H9 (cell line): Measurements from ENCODE around the gene ZSWIM6. TPM values are rescaled to one million over a fixed set of nuclear protein-coding genes. Genes with fewer than 3 reads are reported as not detected.

Experiments used
- DNase-seq: peaks from one replicate; pipeline ENCODE4 v3.0.0-alpha.2; 2017
- H2AFZ ChIP-seq: one replicate; pipeline ENCODE4 v1.6.1; 2013; ENCODE audit warnings: mild to moderate bottlenecking, low read length, control low read depth, moderate library complexity
- H2AK5ac ChIP-seq: 2 replicates; pipeline ENCODE4 v1.6.1; 2013; ENCODE audit warnings: low read length, control low read depth, mixed read lengths; ENCODE audit not compliant: insufficient read length
- H2BK120ac ChIP-seq: one replicate; pipeline ENCODE4 v1.6.1; 2013; ENCODE audit warnings: low read depth, mild to moderate bottlenecking, low read length, control low read depth, inconsistent platforms; ENCODE audit not compliant: poor library complexity, severe bottlenecking
- H2BK12ac ChIP-seq: 2 replicates; pipeline ENCODE4 v1.6.1; 2013; ENCODE audit warnings: low read length, control low read depth, mixed read lengths, low read depth; ENCODE audit not compliant: insufficient read length
- H2BK15ac ChIP-seq: 2 replicates; pipeline ENCODE4 v1.6.1; 2013; ENCODE audit warnings: low read depth, low read length, control low read depth
- H2BK20ac ChIP-seq: one replicate; pipeline ENCODE4 v1.6.1; 2013; ENCODE audit warnings: low read depth, mild to moderate bottlenecking, low read length, control low read depth, inconsistent platforms; ENCODE audit not compliant: poor library complexity, severe bottlenecking
- H2BK5ac ChIP-seq: 2 replicates; pipeline ENCODE4 v1.6.1; 2013; ENCODE audit warnings: low read length, control low read depth, mixed read lengths; ENCODE audit not compliant: insufficient read length
- H3K14ac ChIP-seq: 2 replicates; pipeline ENCODE4 v1.6.1; 2013; ENCODE audit warnings: low read length, control low read depth; ENCODE audit not compliant: insufficient read depth
- H3K18ac ChIP-seq: 2 replicates; pipeline ENCODE4 v1.6.1; 2013; ENCODE audit warnings: low read depth, mild to moderate bottlenecking, mixed read lengths, low read length, control low read depth; ENCODE audit not compliant: insufficient read length
- H3K23ac ChIP-seq: 2 replicates; pipeline ENCODE4 v1.6.1; 2013; ENCODE audit warnings: low read length, control low read depth, mixed read lengths, low read depth; ENCODE audit not compliant: insufficient read length
- H3K23me2 ChIP-seq: 2 replicates; pipeline ENCODE4 v1.6.1; 2013; ENCODE audit warnings: low read depth, mild to moderate bottlenecking, mixed read lengths, low read length, control low read depth; ENCODE audit not compliant: insufficient read length, poor library complexity, severe bottlenecking
- H3K27ac ChIP-seq: 2 replicates; pipeline ENCODE4 v1.5.1; 2013; ENCODE audit warnings: low read length, control low read depth, mixed read lengths, low read depth; ENCODE audit not compliant: insufficient read length
- H3K27me3 ChIP-seq: 2 replicates; pipeline ENCODE4 v1.6.1; 2013; ENCODE audit warnings: low read length, control low read depth, inconsistent platforms; ENCODE audit not compliant: insufficient read depth
- H3K4ac ChIP-seq: 2 replicates; pipeline ENCODE4 v1.6.1; 2013; ENCODE audit warnings: low read depth, mild to moderate bottlenecking, control low read depth, inconsistent platforms, low read length, moderate library complexity
- H3K4me1 ChIP-seq: 2 replicates; pipeline ENCODE4 v1.6.1; 2013; ENCODE audit warnings: low read length, control low read depth, inconsistent platforms; ENCODE audit not compliant: insufficient read depth
- H3K4me2 ChIP-seq: 2 replicates; pipeline ENCODE4 v1.6.1; 2013; ENCODE audit warnings: low read length, control low read depth, mixed read lengths; ENCODE audit not compliant: insufficient read length, insufficient read depth
- H3K56ac ChIP-seq: 2 replicates; pipeline ENCODE4 v1.6.1; 2013; ENCODE audit warnings: low read depth, mild to moderate bottlenecking, mixed read lengths, low read length, control low read depth; ENCODE audit not compliant: insufficient read length
- H3K79me1 ChIP-seq: 2 replicates; pipeline ENCODE4 v1.6.1; 2013; ENCODE audit warnings: low read depth, mild to moderate bottlenecking, moderate library complexity, low read length, control low read depth, inconsistent platforms; ENCODE audit not compliant: insufficient read depth, poor library complexity, severe bottlenecking
- H3K79me2 ChIP-seq: 2 replicates; pipeline ENCODE4 v1.6.1; 2013; ENCODE audit warnings: low read length, control low read depth, inconsistent platforms; ENCODE audit not compliant: insufficient read depth
- H3K9ac ChIP-seq: 2 replicates; pipeline ENCODE4 v1.6.1; 2013; ENCODE audit warnings: low read length, control low read depth, mixed read lengths; ENCODE audit not compliant: insufficient read length; ENCODE audit errors: extremely low read depth
- H3K9me3 ChIP-seq: one replicate; pipeline ENCODE4 v1.6.1; 2013; ENCODE audit warnings: low read depth, low read length, inconsistent platforms; ENCODE audit not compliant: control insufficient read depth
- H3T11ph ChIP-seq: one replicate; pipeline ENCODE4 v1.6.1; 2013; ENCODE audit warnings: mild to moderate bottlenecking, low read length, control low read depth, inconsistent platforms
- H4K20me1 ChIP-seq: one replicate; pipeline ENCODE4 v1.6.1; 2013; ENCODE audit not compliant: control insufficient read depth, insufficient read length, insufficient read depth
- H4K5ac ChIP-seq: 2 replicates; pipeline ENCODE4 v1.6.1; 2013; ENCODE audit warnings: low read depth, mild to moderate bottlenecking, mixed read lengths, low read length, control low read depth; ENCODE audit not compliant: insufficient read length
- H4K8ac ChIP-seq: replicated peaks from 2 replicates; pipeline ENCODE4 v1.6.1; 2013; ENCODE audit warnings: low read length, control low read depth, mixed read lengths, low read depth; ENCODE audit not compliant: insufficient read length
- H4K91ac ChIP-seq: 2 replicates; pipeline ENCODE4 v1.6.1; 2013; ENCODE audit warnings: low read depth, mild to moderate bottlenecking, moderate library complexity, mixed read lengths, low read length, control low read depth; ENCODE audit not compliant: insufficient read length
- H3K27ac Mint-ChIP-seq, 3 experiments: 2 replicates in 2 of 3; 3 replicates in 1 of 3; pipeline ENCODE4 v1.8.0; 2020 to 2021; ENCODE audit warnings: mixed read lengths in 3 of 3, mild to moderate bottlenecking in 1 of 3, moderate library complexity in 1 of 3
- H3K27me3 Mint-ChIP-seq: 2 replicates; pipeline ENCODE4 v1.8.0; 2021; ENCODE audit warnings: low read depth, mild to moderate bottlenecking, moderate library complexity, mixed read lengths
- H3K36me3 Mint-ChIP-seq, 3 experiments: 2 replicates in 2 of 3; 3 replicates in 1 of 3; pipeline ENCODE4 v1.8.0; 2020 to 2021; ENCODE audit warnings: low read depth in 3 of 3, mixed read lengths in 3 of 3; ENCODE audit not compliant: insufficient read depth in 1 of 3
- H3K4me1 Mint-ChIP-seq, 2 experiments: 2 replicates each; pipeline ENCODE4 v1.8.0; 2020; ENCODE audit warnings: mixed read lengths in 2 of 2
- H3K4me3 Mint-ChIP-seq, 2 experiments: 2 replicates in 1 of 2; 3 replicates in 1 of 2; pipeline ENCODE4 v1.8.0; 2020 to 2021; ENCODE audit warnings: mild to moderate bottlenecking in 2 of 2, mixed read lengths in 2 of 2, moderate library complexity in 1 of 2
- H3K9me3 Mint-ChIP-seq, 2 experiments: 2 replicates in 1 of 2; 3 replicates in 1 of 2; pipeline ENCODE4 v1.8.0; 2020; ENCODE audit warnings: mild to moderate bottlenecking in 2 of 2, mixed read lengths in 2 of 2, moderate library complexity in 1 of 2
- WGBS: extraction: QIAGEN DNeasy Blood & Tissue Kit; methylation state at CpG from one replicate; pipeline ENCODE4 v1.1.7; 2013; ENCODE audit warnings: missing lambda C conversion rate, low lambda C conversion rate, mixed read lengths; ENCODE audit not compliant: insufficient read length; ENCODE audit errors: extremely low coverage; 5-methylcytosine and 5-hydroxymethylcytosine counted together
- total RNA-seq: library from RNA; stranded (reverse); gene quantifications from 2 replicates; pipeline ENCODE4 v1.2.1, GENCODE V29; 2021
- TF ChIP-seq, protein P1 (sequence below): fragments of 200-600 bp; sonication (generic); conservative IDR thresholded peaks from 3 replicates; pipeline ENCODE4 v1.8.0; 2021; ENCODE audit warnings: antibody characterized with exemption, mild to moderate bottlenecking

Gene ZSWIM6
- total RNA-seq, 1 experiment from 2014 or later = 11.5 TPM

DNA sequence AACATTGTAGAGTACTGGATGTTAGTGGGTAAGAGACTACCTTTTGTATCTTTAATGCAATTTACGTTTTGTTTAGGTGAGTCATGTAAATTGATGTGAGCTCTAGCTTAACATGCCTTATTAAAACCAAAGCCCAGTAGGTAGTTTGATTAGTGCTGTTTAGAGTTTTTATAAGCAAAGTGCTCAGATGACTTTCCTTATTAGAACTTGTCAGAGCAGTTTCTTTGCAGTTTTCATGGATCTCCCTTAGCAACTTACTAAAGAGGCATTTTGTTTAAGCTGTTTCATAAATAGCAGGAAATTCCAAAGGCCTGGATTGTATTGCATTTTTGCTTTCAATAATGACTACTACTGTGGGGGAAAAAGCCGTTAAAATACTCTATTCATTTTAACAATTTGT, 14.5 kb downstream of the ZSWIM6 start:
- Histone ChIP-seq H2AFZ (no peak overlapping the region), H3K14ac (no peak overlapping the region), H3K23ac (no peak overlapping the region), H3K56ac (no peak overlapping the region), H2BK12ac (no peak overlapping the region), H4K20me1 (no peaks in the 10 kb centered on the region), H4K5ac (no peak overlapping the region), H3T11ph (no peak overlapping the region), H3K79me2 (no peaks in the 10 kb centered on the region), H3K27ac (no peak overlapping the region), H2BK120ac (no peak overlapping the region), H3K4ac (no peak overlapping the region), H4K8ac (no peak overlapping the region), H2AK5ac (no peak overlapping the region), H3K23me2 (no peaks in the 10 kb centered on the region), H3K4me2 (no peak overlapping the region), H3K4me1 (peaks cover 2% of the 10 kb centered on the region; the same call in 1 of the 2 replicates), H3K27me3 (no peaks in the 10 kb centered on the region), H3K79me1 (peaks cover 4% of the 10 kb centered on the region), H3K18ac (no peak overlapping the region), H2BK20ac (no peak overlapping the region), H2BK15ac (no peak overlapping the region), H3K9ac (no peak overlapping the region), H3K9me3 (no peaks in the 10 kb centered on the region), H4K91ac (no peak overlapping the region), H2BK5ac (no peak overlapping the region)
- Mint-ChIP-seq H3K27me3 (no peaks in the 10 kb centered on the region), H3K27ac (no peak overlapping the region), H3K4me3 (no peak overlapping the region), H3K4me1 (peaks cover 6 to 7% of the 10 kb centered on the region in 2 experiments; a peak in 2 of 4 replicates), H3K36me3 (peaks cover 0 to 6% (median 6%) of the 10 kb centered on the region in 3 experiments; a peak in 4 of 7 replicates), H3K9me3 (no peaks in the 10 kb centered on the region)
- TF ChIP-seq, protein P1, sequence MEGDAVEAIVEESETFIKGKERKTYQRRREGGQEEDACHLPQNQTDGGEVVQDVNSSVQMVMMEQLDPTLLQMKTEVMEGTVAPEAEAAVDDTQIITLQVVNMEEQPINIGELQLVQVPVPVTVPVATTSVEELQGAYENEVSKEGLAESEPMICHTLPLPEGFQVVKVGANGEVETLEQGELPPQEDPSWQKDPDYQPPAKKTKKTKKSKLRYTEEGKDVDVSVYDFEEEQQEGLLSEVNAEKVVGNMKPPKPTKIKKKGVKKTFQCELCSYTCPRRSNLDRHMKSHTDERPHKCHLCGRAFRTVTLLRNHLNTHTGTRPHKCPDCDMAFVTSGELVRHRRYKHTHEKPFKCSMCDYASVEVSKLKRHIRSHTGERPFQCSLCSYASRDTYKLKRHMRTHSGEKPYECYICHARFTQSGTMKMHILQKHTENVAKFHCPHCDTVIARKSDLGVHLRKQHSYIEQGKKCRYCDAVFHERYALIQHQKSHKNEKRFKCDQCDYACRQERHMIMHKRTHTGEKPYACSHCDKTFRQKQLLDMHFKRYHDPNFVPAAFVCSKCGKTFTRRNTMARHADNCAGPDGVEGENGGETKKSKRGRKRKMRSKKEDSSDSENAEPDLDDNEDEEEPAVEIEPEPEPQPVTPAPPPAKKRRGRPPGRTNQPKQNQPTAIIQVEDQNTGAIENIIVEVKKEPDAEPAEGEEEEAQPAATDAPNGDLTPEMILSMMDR = no peak
- DNase-seq = no peak
- no CpG with 5 or more reads among the region's 2 CpGs for WGBS
